Glutamatergic neuron (in vitro differentiated cells): ENCODE measurements around the gene PAM. TPM values are rescaled to one million over a fixed set of nuclear protein-coding genes. Genes with fewer than 3 reads are reported as not detected.

Source experiments
- DNase-seq: peaks from one replicate; pipeline ENCODE4 v3.0.0; 2022
- H3K27ac Mint-ChIP-seq: one replicate; pipeline ENCODE4 v1.8.0; 2020; ENCODE audit warnings: mild to moderate bottlenecking, mixed read lengths, inconsistent platforms; ENCODE audit not compliant: unreplicated experiment
- H3K27me3 Mint-ChIP-seq: one replicate; pipeline ENCODE4 v1.8.0; 2020; ENCODE audit warnings: mild to moderate bottlenecking, moderate library complexity, mixed read lengths, inconsistent platforms; ENCODE audit not compliant: unreplicated experiment
- H3K36me3 Mint-ChIP-seq: one replicate; pipeline ENCODE4 v1.8.0; 2020; ENCODE audit warnings: mild to moderate bottlenecking, mixed read lengths, inconsistent platforms; ENCODE audit not compliant: unreplicated experiment
- H3K4me1 Mint-ChIP-seq: one replicate; pipeline ENCODE4 v1.8.0; 2020; ENCODE audit warnings: mild to moderate bottlenecking, low read depth, mixed read lengths, inconsistent platforms; ENCODE audit not compliant: unreplicated experiment
- H3K4me3 Mint-ChIP-seq: one replicate; pipeline ENCODE4 v1.8.0; 2020; ENCODE audit warnings: mild to moderate bottlenecking, mixed read lengths, inconsistent platforms; ENCODE audit not compliant: unreplicated experiment
- H3K9me3 Mint-ChIP-seq: one replicate; pipeline ENCODE4 v1.8.0; 2020; ENCODE audit warnings: mild to moderate bottlenecking, moderate library complexity, mixed read lengths, inconsistent platforms; ENCODE audit not compliant: unreplicated experiment
- CTCF ChIP-seq: fragments of 200-600 bp; sonication (generic); IDR thresholded peaks from one replicate; pipeline ENCODE4 v1.5.0; 2021; ENCODE audit not compliant: partially characterized antibody, unreplicated experiment
- total RNA-seq: library from RNA; stranded (reverse); fragmentation: NEBNext Ultra II Directional; extraction: Animal tissue kit (Norgen Biotek cat#: 25700); gene quantifications from one replicate; pipeline ENCODE4 v1.2.1, GENCODE V29; 2021; ENCODE audit not compliant: unreplicated experiment

The PAM gene
- total RNA-seq, 1 donor from 2014 or later = 192 TPM

DNA sequence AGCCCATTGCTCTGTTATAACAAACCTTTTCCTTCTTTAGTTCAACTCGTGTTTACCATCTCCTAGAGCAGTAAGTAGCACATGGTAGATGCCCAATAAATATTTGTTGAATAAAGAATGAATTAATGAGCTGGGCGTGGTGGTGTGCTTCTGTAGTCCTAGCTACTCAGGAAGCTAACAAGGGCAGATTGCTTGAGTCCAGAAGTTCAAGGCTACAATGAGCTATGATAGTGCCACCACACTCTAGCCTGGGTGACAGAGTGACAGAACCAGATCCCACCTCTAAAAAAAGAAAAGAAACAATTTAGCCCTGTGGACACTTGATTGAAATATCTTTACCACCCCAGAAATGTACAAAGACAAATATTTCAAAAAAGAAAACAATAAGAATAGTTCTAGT, 14.6 kb upstream of the PAM start:
- Mint-ChIP-seq H3K9me3 (no peaks in the 10 kb centered on the region), H3K27me3 (no peaks in the 10 kb centered on the region), H3K4me3 (no peak overlapping the region), H3K36me3 (no peaks in the 10 kb centered on the region), H3K27ac (no peak overlapping the region), H3K4me1 (no peaks in the 10 kb centered on the region)
- no peak for DNase-seq
- no peak for TF ChIP-seq CTCF

DNA sequence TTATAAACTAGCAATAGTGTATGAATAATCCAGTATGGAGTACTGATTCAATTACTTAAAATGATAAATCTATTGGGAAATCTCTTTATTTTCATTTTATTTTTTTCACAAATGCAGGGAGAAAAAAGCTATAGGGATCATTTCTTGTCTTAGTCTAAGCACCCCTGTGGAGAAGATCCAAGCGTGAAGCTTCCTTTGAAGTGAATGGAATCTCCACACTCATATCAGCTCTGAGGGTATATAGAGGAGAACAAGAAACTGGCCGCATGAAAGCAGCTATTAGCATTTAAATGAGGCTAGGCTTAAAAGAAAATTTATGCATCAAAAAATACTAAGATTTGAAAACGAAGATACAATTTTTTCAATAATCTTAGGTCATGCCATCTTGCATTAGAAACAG, 12.9 kb upstream of the PAM start:
- no peaks in the 10 kb centered on the region for H3K36me3 Mint-ChIP-seq
- H3K27me3 Mint-ChIP-seq = no peaks in the 10 kb centered on the region
- H3K4me3 Mint-ChIP-seq = no peak overlapping the region
- no peak for TF ChIP-seq CTCF
- no peak for DNase-seq
- no peak overlapping the region for H3K27ac Mint-ChIP-seq
- no peaks in the 10 kb centered on the region for H3K4me1 Mint-ChIP-seq
- no peaks in the 10 kb centered on the region for H3K9me3 Mint-ChIP-seq

- no peak for TF ChIP-seq CTCF
- Mint-ChIP-seq H3K9me3 (no peaks in the 10 kb centered on the region), H3K4me3 (no peak overlapping the region), H3K27ac (no peak overlapping the region), H3K4me1 (no peaks in the 10 kb centered on the region), H3K36me3 (no peaks in the 10 kb centered on the region), H3K27me3 (no peaks in the 10 kb centered on the region)
- DNase-seq = no peak
These were observed 11.2 kb upstream of the PAM start for GRCh38 chr5:102743900-102744299.

GRCh38 chr5:102747386-102748166, 7.5 kb upstream of the PAM start:
- Mint-ChIP-seq H3K27me3 (no peaks in the 10 kb centered on the region), H3K9me3 (peaks cover 2% of the 10 kb centered on the region), H3K27ac (no peak overlapping the region), H3K4me1 (no peaks in the 10 kb centered on the region), H3K36me3 (no peaks in the 10 kb centered on the region), H3K4me3 (no peak overlapping the region)
- no peak for TF ChIP-seq CTCF
- DNase-seq = no peak

DNA sequence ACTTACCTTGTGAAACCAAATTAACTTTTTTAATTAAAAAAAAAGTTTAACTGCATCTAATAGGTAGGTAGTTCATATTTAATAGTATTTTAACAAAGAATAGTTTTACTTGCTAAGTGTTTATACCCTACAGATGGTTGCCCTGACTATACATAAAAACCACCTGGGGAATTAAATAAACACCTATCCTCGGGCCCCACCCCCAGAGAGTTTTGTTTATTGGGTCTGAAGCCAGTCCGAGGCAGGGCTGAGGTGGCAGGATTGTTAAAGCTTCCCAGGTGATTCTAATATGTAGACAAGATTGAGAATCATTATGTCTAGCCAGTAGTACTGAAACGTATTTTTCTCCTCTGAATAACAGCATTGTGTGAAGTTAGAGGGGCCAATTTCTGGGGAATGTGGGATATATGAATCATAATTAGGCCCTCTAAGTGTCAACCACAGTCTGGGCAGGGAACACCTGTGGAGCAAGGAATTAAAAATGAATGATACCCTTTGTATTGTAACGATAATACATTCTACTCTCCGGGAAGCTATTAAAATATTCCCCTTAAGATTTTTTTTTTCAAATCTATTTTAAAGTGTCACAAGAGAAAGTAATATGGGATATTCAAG, 5.6 kb upstream of the PAM start:
- no peak for DNase-seq
- H3K36me3 Mint-ChIP-seq = peaks cover 8% of the 10 kb centered on the region
- H3K4me3 Mint-ChIP-seq = no peak overlapping the region
- H3K9me3 Mint-ChIP-seq = peaks cover 3% of the 10 kb centered on the region
- peaks cover 9% of the 10 kb centered on the region for H3K27me3 Mint-ChIP-seq
- H3K4me1 Mint-ChIP-seq = no peaks in the 10 kb centered on the region
- TF ChIP-seq CTCF = no peak
- H3K27ac Mint-ChIP-seq = no peak overlapping the region
